HG03039 (cell line): ENCODE results near the gene LRBA.
"Not testable (repeated sequence)": the region's sequence is repeated elsewhere in the genome, so short reads cannot be mapped to it uniquely, and the experiment has no call there.

ENCODE experiments used
- ATAC-seq: cut with Tn5 transposase; IDR thresholded peaks from one replicate; pipeline ENCODE4 v1.9.1; 2021; ENCODE audit warnings: mild to moderate bottlenecking, moderate library complexity; ENCODE audit not compliant: unreplicated experiment

The LRBA gene

DNA sequence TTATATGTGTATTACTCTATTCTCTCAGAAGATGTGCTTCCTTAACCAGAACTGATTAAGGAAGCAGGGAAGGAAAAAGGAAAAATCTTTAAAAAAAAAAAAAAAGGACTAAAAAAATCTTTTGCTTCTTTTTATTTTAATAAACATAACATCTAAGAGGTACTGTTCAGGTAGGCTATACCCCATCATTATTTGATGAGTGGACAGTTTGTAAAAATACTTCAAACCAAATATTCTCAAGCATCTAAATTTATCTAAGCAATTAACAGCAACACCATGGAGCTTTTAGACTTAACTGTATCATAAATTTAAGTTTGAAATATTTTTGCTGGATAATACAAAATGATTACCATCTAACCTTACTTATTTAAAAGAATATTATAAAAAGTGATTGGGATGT lies 264.3 kb downstream of the LRBA start:
- ATAC-seq = no peak

DNA sequence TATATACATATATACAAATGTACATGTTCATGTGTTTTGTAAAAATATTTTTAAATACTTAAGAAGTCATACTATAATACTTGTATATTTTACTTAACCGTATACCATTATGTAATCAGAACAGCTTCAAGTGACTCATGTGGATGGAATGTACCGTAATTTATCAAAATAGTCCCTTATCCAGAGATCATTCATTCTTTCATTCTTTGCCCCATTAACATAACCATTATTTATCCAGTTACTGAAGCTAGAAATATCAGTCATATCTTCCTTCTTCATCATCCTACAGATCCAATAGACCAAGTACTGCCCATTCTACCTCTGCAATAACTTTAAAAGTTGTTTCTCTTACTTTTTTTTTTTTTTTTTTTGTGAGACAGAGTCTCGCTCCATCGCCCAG lies 268.9 kb downstream of the LRBA start:
- no peak for ATAC-seq

DNA sequence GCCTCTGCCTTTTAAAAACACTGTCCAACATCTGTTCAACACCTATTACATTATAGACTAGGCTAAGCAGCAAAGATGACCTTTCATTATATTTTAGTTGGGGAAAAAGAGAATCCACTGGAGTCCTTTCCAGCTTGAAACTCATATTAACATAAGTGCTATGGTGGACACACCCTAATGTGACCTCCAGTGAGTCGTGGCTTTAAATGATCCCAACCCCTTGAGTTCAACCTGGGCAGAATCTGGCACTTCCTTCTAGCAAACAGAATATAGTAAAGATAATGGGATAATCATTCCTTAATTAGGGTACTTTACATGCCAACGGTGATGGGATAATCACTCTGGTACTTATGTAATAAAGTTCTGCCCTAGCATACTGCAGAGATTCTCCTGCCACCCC lies 270.5 kb downstream of the LRBA start:
- ATAC-seq = no peak

DNA sequence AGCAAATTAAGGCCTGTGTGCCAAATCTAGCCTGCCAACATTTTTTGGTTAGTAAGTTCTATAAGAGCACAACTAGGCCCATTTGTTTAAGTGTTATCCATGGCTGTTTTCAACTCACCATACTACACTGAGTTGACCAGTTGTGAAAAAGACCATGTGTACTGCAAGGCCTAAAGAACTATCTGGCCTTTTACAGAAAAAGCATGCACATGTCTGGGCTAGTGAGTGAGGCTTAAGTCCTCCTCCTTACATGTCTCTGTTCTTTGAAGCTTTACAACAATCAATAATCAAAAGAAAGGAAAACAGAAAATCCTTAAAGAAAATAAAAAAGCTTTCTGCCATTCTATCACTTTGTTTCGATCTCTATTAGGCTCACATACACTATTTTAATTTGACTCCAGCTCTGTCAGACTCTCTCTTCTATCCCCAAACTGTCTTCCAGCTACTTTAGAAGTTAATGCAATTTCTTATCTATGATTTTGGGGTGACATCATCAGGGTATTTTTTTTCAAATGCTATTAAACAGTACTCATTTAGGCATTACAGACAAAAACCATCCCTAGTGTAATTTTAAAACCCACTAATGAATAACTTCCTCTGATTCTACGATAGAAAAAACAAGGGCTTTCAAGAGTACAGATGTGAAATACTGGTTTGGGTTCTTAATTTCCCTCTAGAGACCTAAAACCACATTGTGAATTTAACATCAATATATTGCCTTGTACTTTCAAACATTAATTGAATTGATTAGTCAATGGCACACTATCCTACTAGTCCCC lies 271.3 kb downstream of the LRBA start:
- no peak for ATAC-seq

DNA sequence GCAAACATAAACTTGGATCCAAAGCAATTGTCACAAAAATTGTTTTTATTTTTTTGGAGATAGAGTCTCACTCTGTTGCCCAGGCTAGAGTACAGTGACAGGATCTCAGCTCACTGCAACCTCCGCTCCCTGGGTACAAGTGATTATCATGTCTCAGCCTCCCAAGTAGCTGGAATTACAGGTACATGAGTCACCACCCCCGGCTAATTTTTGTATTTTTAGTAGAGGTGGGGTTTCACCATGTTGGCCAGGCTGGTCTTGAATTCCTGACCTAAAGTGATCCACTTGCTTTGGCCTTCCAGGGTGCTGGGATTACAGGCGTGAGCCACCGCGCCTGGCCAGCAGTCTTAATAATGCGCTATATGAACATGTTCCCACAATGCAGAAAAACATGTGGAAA lies 272.2 kb downstream of the LRBA start:
- ATAC-seq = not testable (repeated sequence)

DNA sequence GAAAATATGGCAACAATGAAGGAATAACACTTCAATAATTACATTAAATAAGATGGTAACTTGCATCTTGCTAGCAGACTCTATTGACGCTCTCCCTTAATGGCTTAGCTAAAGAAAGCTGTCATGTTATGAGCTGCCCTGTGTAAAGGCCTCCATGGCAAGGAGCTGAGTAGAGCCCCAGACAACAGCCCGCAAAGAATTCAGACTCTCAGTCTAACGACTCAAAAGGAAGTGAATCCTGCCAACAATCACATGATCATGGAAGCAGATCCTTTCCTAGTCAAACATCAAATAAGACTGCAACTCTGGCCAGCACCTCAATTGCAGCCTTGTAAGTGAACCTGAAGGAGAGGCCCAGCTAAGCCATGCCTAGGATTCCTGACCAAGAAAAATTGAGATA lies 275.5 kb downstream of the LRBA start:
- ATAC-seq = no peak

DNA sequence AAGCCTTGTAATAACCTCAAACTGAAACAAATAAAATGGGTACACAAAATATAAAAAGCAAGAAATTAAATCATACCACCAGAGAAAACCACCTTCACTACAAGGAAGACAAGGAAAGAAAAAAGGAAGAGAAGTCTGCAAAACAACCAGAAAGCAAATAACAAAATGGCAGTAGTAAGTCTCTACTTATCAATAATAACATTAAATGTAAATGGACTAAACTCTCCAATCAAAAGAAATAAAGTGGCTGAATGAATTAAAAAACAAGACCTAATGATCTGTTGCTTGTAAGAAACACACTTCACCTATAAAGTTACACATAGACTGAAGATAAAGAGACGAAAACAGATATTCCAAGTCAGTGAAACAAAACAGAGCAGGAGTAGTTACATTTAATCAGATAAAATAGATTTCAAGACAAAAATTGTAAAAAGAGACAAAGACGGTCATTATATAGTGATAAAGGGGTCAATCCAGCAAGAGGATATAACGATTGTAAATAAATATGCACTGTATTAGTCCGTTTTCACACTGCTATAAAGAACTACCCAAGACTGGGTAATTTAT lies 289.0 kb downstream of the LRBA start:
- ATAC-seq = no peak

DNA sequence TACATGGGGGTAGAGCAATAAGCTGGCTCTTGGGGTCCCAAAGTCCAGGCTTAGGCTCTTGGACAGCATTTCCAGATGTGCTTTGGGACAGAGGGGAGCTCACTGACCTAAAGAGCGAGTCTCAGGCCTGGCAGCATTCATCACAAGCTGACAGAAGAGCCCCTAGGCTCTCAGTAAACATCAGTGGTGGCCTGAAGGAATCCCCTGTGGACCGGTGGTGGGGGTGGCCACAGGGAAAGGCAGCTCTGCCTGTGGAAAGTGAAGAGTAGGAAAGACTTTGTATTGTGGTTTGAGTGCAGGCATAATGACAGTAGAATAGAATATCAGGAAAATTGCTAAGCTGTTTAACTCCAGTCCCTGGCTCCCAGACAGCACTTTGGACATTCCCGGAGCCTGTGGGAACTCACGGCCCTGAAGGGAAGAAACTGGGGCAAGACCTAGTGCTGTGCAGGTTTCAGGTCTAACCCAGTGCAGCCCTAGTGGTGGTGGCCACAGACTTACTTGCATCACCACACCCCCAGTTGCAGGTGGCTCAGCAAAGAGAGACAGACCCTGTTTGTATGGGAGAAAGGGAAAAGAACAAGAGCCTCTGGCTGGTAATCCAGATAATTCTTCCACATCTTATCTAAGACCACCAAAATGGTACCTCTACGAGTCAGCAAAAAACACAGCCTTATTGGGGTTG lies 291.2 kb downstream of the LRBA start:
- ATAC-seq = no peak

DNA sequence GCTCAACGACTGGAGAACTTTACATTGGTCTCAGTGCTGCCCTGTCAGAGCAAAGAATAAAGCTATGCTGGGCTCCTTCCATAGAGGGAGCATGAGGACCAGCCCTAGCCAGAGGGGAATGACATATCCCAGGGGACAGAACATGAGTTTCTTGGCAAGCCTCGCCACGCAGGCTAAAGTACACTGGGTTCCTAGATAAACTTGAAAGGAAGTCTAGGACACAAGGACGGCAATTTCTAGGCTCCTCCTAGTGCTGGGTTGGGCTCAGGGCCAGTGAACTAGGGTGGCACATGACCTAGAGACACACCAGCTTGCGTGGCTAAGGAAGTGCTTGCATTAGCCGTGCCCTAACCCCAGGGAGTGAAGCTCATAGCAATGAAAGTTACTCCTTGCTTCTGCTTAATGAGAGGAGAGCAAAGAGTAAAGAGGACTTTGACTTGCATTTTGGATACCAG lies 292.1 kb downstream of the LRBA start:
- ATAC-seq = no peak

DNA sequence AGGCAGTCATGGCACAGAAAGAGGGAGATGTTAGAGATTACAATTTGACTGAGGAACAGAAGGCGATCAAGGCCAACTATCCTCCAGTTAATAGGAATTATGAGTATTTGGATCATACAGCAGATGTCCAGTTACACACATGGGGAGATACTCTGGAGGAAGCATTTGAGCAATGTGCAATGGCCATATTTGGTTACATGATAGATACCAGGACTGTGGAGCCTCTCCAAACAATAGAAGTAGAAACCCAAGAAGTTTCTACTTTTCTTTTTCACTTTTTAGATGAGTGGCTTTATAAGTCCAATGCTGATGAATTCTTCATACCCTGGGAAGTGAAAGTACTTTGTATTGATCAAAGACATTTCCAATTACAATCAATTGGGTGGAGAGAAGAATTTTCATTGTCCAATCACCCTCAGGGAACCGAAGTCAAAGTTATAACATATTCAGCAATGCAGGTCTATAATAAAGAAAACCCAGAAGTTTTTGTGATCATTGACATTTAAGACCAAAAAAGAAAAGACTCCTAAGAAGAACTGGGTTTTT lies 294.0 kb downstream of the LRBA start:
- no peak for ATAC-seq

DNA sequence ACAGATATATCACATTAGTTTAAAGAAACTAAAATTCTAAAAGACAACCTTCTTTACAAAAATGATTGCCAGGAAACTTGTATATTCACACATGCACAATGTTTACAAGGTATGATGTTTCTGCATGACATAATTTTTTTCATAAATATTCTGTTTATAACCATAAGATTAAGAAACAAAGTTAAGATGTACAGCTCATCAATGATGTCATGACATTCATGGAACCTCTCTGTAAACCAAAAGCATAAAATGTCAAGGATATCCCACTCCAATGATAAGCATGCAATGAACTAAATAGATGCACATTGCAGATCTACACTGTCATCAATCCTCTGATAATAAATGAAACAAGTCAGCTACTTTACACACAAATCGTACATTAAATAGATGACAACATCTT lies 297.1 kb downstream of the LRBA start:
- ATAC-seq = no peak

DNA sequence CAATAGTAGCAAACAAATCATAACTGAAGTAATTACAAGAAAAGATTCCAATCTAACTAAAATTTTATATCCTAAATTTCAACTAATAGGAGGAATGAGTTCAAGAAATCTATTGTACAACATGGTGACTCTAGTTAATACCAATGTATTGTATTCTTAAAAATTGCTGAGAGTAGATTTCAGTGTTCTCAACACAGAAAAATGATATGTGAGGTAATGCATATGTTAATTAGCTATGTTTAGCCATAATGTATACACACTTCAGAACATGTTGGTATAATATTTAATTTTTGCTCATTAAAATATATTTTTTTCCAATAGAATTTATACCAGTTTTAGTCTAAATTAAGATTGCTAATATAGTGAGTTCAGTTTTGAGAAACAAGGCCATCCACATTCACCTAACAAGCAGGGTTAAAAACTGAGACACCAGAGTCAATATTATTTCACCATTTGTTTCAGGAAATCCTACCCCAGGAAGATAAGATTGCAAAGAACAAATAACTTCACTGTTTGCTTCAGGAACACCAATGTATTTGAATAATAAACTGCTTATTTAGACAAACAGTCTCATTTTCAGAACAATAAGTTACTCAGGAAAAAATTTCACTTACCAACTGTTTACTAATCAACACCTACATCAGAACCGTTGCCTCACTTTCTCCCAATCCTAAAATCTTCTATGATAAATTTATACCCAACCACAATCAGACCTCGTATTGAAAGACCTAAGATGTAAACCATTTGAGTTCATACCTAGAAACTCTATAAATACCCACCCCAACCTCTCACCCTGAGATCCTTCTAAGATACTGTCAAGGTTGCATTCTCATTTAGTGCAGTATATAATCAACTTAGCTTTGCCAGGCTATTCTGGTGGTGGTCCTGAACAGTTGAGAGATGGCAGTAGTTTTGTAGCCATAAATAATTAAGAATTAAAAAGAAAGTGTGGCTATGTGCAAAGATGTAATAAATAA lies 300.3 kb downstream of the LRBA start:
- ATAC-seq = no peak

DNA sequence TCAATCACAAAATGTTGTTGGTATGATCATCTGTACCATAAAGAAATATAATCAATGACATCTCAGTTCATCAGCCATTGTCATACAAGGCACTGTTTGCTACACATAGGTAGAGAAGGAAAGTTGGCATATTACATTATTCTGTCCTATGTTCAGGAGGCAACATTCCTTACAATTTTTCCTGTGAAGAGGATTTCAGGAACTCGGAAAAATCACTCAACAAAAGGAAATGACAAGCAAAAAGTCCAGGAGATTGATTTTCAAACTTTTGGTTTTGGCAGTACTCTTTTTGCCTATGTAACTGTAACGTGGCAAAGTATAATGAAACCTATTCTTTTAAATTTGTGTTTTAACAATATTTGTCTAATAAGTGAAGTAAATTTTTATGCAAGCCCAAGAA lies 301.8 kb downstream of the LRBA start:
- no peak for ATAC-seq

DNA sequence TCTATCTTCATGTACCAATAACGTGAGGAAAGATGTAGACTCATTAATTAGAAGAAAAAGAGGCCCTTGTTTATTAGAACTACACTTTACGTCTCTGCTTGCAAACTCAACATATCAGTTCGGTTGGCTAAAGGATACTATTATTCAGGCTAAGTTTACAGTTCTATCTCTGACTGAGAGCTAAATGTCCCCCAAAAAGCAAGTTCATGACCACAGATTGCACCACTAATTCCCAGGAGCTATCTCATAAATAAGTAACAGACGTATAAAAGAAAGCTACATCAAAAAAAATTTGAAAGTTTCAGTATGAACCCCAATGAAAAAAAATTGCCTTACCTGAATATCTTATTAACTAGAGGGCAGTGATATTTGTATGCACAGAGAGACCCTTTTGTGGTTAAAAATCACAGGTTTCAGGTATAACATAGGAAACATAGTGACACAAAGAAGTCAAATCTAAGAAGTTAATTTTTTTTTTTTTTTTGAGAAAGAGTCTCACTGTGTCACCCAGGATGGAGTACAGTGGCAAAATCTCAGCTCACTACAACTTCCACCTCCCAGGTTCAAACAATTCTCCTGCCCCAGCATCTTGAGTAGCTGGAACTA lies 304.2 kb downstream of the LRBA start:
- ATAC-seq = no peak

DNA sequence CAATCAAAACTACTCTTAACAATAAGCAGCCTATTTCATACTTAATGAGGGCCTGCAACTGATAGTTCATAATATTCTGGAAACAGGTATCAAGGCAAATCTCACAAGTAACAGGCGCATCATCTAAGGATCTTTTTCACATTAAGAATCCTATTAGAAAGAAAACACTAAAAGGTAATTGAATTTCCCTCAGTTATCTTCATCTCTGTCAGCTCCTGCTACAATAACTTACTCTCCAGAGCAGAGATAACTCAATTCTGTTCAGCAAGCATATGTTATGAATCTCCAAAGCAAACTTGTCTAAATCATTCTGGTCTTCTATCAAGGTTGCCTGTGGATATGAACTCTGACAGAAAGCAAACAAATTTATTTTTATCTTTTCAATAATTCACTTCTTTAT lies 307.1 kb downstream of the LRBA start:
- ATAC-seq = no peak

DNA sequence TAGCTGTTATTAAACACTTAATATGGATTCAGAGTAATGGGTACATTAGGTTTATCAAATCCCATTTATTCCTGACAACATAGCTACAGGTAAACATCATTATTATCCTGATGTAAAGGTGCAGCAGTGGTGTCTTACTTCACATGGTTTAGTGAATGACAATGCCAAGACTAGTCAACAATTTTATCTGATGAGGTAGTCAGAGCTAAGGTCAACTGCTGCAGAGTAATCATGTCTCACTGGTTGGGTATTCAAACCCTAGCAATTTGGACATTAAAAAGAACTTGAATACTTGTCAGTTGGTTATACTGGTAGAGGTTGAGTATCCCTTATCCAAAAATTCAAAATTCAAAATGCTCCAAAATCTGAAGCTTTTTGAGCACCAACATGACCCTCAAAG lies 315.5 kb downstream of the LRBA start:
- ATAC-seq = no peak

DNA sequence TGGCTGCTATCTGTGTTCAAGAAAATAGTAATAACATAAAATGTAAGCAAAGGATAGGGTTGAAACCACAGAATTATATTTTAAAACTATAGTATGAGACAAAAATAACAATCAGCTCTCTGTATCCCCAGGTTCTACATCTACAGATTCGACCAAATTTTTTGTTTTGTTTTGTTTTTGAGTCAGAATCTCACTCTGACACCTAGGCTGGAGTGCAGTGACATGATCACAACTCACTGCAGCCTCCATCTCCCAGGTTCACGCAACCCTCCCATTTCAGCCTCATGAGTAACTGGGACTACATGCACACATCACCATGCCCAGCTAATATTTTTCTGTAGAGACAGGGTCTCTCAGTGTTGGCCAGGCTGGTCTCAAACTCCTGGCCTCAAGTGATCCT lies 319.9 kb downstream of the LRBA start:
- no peak for ATAC-seq

DNA sequence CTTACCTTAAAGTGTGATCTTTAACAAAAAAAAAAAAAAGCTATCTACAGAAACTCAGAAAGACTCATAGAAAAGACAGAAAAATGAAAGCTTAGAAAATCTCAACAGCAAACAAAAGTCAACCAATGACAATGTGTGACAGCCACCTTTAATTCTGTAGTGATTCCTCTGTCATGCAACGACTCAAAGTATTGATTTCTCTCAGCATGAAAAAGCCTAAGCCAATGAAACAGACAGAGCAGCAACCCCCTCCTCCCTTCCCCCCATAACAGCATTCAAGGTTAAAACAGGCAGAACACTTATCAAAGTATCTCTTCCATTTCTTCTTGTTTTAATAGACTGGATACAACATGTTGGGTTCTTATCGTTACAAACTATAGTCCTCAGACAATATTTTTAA lies 320.6 kb downstream of the LRBA start:
- no peak for ATAC-seq

DNA sequence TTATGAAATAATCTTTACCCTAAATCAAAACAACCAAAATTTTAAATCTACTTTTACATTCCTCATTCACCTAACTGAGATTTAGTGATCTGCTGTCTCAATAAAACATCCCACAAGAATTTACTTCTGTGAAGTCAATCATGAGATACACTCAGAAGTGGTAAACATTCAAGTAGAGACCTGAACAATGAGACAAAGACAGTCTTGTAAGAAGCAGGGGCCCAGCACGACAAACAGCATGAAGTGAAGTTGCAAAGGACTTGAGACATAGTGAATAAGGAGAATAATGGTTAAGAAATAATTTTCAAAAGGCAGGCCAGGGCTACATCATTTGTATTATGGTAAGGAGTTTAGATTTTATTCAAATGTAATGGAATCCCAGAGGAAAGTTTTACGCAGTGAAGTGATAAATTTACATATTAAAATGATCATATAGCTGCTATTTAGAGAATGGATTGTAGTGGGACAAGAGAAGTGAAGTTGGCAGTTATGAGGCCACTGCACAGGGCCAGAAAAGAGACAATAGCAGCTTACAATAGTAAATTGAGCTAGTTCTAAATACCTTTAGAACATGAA lies 331.2 kb downstream of the LRBA start:
- ATAC-seq = no peak

DNA sequence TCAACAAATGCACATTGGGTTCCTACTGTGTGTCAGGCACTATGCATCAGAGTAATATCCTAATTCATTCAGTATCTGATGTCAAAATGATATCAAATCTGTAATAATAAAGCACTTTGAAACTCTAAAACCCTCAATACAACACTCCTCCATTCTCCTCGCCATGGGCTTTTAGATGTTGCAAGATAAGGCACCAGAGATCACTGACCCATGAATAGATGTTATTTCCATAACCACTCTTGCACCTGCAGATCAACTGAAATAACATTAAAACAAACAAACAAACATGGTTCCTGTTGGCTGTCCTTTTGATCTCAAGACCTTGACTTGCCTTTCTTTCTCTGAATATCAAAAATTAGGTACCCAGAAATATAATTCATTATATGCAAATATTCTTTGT lies 333.0 kb downstream of the LRBA start:
- no peak for ATAC-seq
